Endothelial cell of umbilical vein (primary cell): ENCODE measurements around the gene CELF2. TPM values are rescaled to one million over a fixed set of nuclear protein-coding genes. Genes with fewer than 3 reads are reported as not detected.

Experiments
- BruUV-seq: library from RNA; stranded (reverse); fragments of 400-500 nt; replicated peaks from 2 replicates; lab custom pipeline; 2021; lab: Mats Ljungman, UMichigan
- CTCF ChIA-PET: fragments of 300-600, 350-600 bp; sonication (Branson Sonifier 250); formaldehyde crosslinking; loops from one replicate; lab custom pipeline; 2021; ENCODE audit warnings: antibody characterized with exemption, inconsistent platforms; lab: Charles Lee
- POLR2A ChIA-PET: fragments of 300-600, 350-600 bp; sonication (Branson Sonifier 250); formaldehyde crosslinking; loops from one replicate; lab custom pipeline; 2021; ENCODE audit warnings: antibody characterized with exemption, inconsistent platforms; lab: Charles Lee
- DNase-seq: peaks from one replicate; pipeline ENCODE4 v3.0.0-alpha.2; 2011; ENCODE audit warnings: low read depth, low spot score
- FAIRE-seq: peaks from 2 replicates; lab custom pipeline; 2011; peaks lifted over from hg19 to GRCh38; lab: Jason Lieb, UNC
- H2AFZ ChIP-seq: 2 replicates; pipeline ENCODE4 v1.6.0; 2012; ENCODE audit warnings: low read depth, low read length, control low read depth, inconsistent platforms
- H3K27ac ChIP-seq: 2 replicates; pipeline ENCODE4 v1.5.1; 2011; ENCODE audit warnings: low read depth, mild to moderate bottlenecking, control low read depth, low read length, moderate library complexity; ENCODE audit not compliant: insufficient read depth
- H3K27me3 ChIP-seq, 2 experiments: 2 replicates each; pipeline versions ENCODE4 v1.6.0 to v1.6.1; 2011; ENCODE audit warnings: low read length in 2 of 2, mixed read lengths in 1 of 2; ENCODE audit not compliant: control insufficient read depth in 2 of 2, insufficient read depth in 2 of 2
- H3K36me3 ChIP-seq, 2 experiments: 2 replicates in 1 of 2; 3 replicates in 1 of 2; pipeline ENCODE4 v1.5.1; 2011; ENCODE audit warnings: low read length in 2 of 2, mild to moderate bottlenecking in 1 of 2, moderate library complexity in 1 of 2; ENCODE audit not compliant: control insufficient read depth in 2 of 2, insufficient read depth in 2 of 2; ENCODE audit errors: extremely low read depth in 1 of 2
- H3K4me1 ChIP-seq: 3 replicates; pipeline ENCODE4 v1.5.1; 2011; ENCODE audit warnings: mild to moderate bottlenecking, low read length; ENCODE audit not compliant: control insufficient read depth, insufficient read depth; ENCODE audit errors: extremely low read depth
- H3K4me2 ChIP-seq: 2 replicates; pipeline ENCODE4 v1.6.1; 2011; ENCODE audit warnings: low read length, control low read depth, mixed read lengths; ENCODE audit not compliant: insufficient read depth
- H3K4me3 ChIP-seq, 3 experiments: fragments of 200-600 bp in 1 of 3; sonication (generic), shearing (Covaris generic) in 1 of 3; replicated peaks in 1 of 3; 2 replicates each; pipeline ENCODE4 v1.5.1; 2011 to 2016; ENCODE audit warnings: control low read depth in 3 of 3, low read length in 3 of 3, mild to moderate bottlenecking in 2 of 3, inconsistent platforms in 1 of 3, low read depth in 1 of 3, moderate library complexity in 1 of 3; ENCODE audit not compliant: insufficient read depth in 1 of 3
- H3K79me2 ChIP-seq: 2 replicates; pipeline ENCODE4 v1.6.0; 2012; ENCODE audit warnings: low read length, inconsistent platforms; ENCODE audit not compliant: control insufficient read depth, insufficient read depth
- H3K9ac ChIP-seq: replicated peaks from 2 replicates; pipeline ENCODE3; 2011; ENCODE audit warnings: low read length, control low read depth; ENCODE audit not compliant: insufficient read depth; ENCODE audit errors: extremely low read depth
- H3K9me1 ChIP-seq: replicated peaks from 3 replicates; pipeline ENCODE4 v1.6.0; 2011; ENCODE audit warnings: mild to moderate bottlenecking, low read length; ENCODE audit not compliant: control insufficient read depth, insufficient read depth; ENCODE audit errors: extremely low read depth
- H3K9me3 ChIP-seq: replicated peaks from 2 replicates; pipeline ENCODE4 v1.5.1; 2012; ENCODE audit warnings: low read length, inconsistent platforms; ENCODE audit not compliant: control insufficient read depth, insufficient read depth
- H4K20me1 ChIP-seq: replicated peaks from 2 replicates; pipeline ENCODE3; 2011; ENCODE audit warnings: mild to moderate bottlenecking, low read length; ENCODE audit not compliant: control insufficient read depth, insufficient read depth; ENCODE audit errors: extremely low read depth
- EZH2 ChIP-seq: IDR thresholded peaks from 2 replicates; pipeline ENCODE4 v1.6.1; 2012; ENCODE audit warnings: borderline replicate concordance, low read depth, mild to moderate bottlenecking, moderate library complexity, low read length, inconsistent platforms; ENCODE audit not compliant: severe bottlenecking
- FOS ChIP-seq: IDR thresholded peaks from 2 replicates; pipeline ENCODE4 v1.6.1; 2011; ENCODE audit warnings: mild to moderate bottlenecking, low read length, moderate library complexity, borderline replicate concordance; ENCODE audit not compliant: insufficient read depth
- GATA2 ChIP-seq: IDR thresholded peaks from 2 replicates; pipeline ENCODE4 v1.7.0; 2011; ENCODE audit warnings: low read depth, mild to moderate bottlenecking, moderate library complexity, mixed read lengths, low read length; ENCODE audit not compliant: insufficient read length, insufficient read depth
- JUN ChIP-seq: IDR thresholded peaks from 2 replicates; pipeline ENCODE4 v1.6.1; 2011; ENCODE audit warnings: borderline replicate concordance, low read depth; ENCODE audit not compliant: insufficient read length, insufficient read depth
- MAX ChIP-seq: IDR thresholded peaks from 2 replicates; pipeline ENCODE4 v1.6.1; 2011; ENCODE audit not compliant: insufficient read depth, insufficient read length
- MYC ChIP-seq: IDR thresholded peaks from one replicate; pipeline ENCODE4 v1.6.1; 2011; ENCODE audit warnings: mild to moderate bottlenecking, low read depth, low read length
- POLR2A ChIP-seq: IDR thresholded peaks from 2 replicates; pipeline ENCODE4 v1.6.1; 2012; ENCODE audit warnings: low read depth, mild to moderate bottlenecking, control low read depth, low read length
- POLR2AphosphoS5 ChIP-seq: IDR thresholded peaks from 2 replicates; pipeline ENCODE4 v1.6.1; 2012; ENCODE audit warnings: low read depth, mild to moderate bottlenecking, control low read depth, low read length, moderate library complexity; ENCODE audit not compliant: insufficient read depth
- dilution Hi-C: fragments of 300-500 bp; cut with MboI; formaldehyde crosslinking; loops from one replicate; pipeline ENCODE4 v1.15.0; 2019; ENCODE audit warnings: low sequenced_read_pairs; ENCODE audit not compliant: extremely low pct_ligation_motif_present
- intact Hi-C: fragments of 100-400 bp; cut with micrococcal nuclease; formaldehyde crosslinking; loops from one replicate; pipeline ENCODE4 v1.10.0; 2022
- polyA plus RNA-seq, 4 experiments: library from polyadenylated mRNA; depleted of rRNA in 3 of 4; stranded (reverse) in 3 of 4; unstranded in 1 of 4; fragments of >200 nt; gene quantifications; 2 replicates each; pipeline versions ENCODE4 v1.2.1 to v1.2.3, GENCODE V29; 2011 to 2012; ENCODE audit warnings: missing spikeins in 1 of 4
- total RNA-seq: library from RNA; stranded (reverse); gene quantifications from 2 replicates; pipeline ENCODE4 v1.2.3, GENCODE V29; 2021

The CELF2 gene
- total and polyA plus RNA-seq, 2 donors (not counting 3 experiments of a cell fraction or from before 2014, with no cell fraction given) = 21.6 to 42.6 TPM

DNA sequence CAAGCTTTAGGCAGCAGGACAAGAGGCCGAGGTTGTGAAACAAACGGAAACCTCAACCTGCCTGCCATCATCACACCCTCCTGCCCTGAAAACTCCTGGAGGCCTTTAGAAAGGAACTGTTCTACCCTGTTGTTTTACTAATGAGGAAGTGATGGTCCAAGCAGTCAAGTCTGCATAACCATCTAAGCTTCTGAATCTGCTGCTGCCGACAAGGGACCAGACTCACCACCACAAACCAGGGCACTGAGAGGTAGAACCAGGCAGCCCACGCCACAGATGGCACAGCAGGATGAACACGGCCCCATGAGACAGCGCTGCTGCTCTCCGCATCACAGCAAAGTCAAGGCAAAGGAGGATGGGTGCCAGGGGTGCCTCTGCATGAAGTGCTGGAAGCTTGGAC, 209.4 kb downstream of the CELF2 start:
- Histone ChIP-seq H3K4me3 (no peak overlapping the region), H3K4me2 (no peak overlapping the region), H3K36me3 (no peaks in the 10 kb centered on the region), H3K4me1 (no peaks in the 10 kb centered on the region), H3K9me3 (no peaks in the 10 kb centered on the region), H3K9ac (no peak overlapping the region), H3K27me3 (no peaks in the 10 kb centered on the region), H3K79me2 (no peaks in the 10 kb centered on the region), H3K27ac (no peak overlapping the region), H4K20me1 (no peaks in the 10 kb centered on the region), H3K9me1 (no peaks in the 10 kb centered on the region), H2AFZ (no peak overlapping the region)
- DNase-seq (no peak), FAIRE-seq (no peak)
- TF ChIP-seq POLR2A (no peak), GATA2 (no peak), MYC (no peak), POLR2AphosphoS5 (no peak), JUN (no peak), MAX (no peak), EZH2 (no peak)
- intact Hi-C loops (no loop called here), dilution Hi-C loops (no loop called here)
- POLR2A ChIA-PET = no interaction called here
- no TSS peak for BruUV-seq
- CTCF ChIA-PET = no interaction called here

- ChIA-PET POLR2A (no interaction called here), CTCF (no interaction called here)
- no peak overlapping the region for H3K27ac ChIP-seq
- intact Hi-C loops (no loop called here), dilution Hi-C loops (no loop called here)
- no peaks in the 10 kb centered on the region for H3K79me2 ChIP-seq
- no TSS peak for BruUV-seq
- no peak overlapping the region for H2AFZ ChIP-seq
- no peaks in the 10 kb centered on the region for H3K4me1 ChIP-seq
- H3K4me2 ChIP-seq = no peak overlapping the region
- no peak for DNase-seq
- no peaks in the 10 kb centered on the region for H3K27me3 ChIP-seq
- no peaks in the 10 kb centered on the region for H3K36me3 ChIP-seq
- TF ChIP-seq JUN (no peak), POLR2A (no peak), FOS (no peak), MAX (no peak)
- H3K4me3 ChIP-seq = no peak overlapping the region
- H3K9me3 ChIP-seq = no peaks in the 10 kb centered on the region
- H3K9me1 ChIP-seq = no peaks in the 10 kb centered on the region
- no peak for FAIRE-seq
- H3K9ac ChIP-seq = no peak overlapping the region
- H4K20me1 ChIP-seq = no peaks in the 10 kb centered on the region
Measured at GRCh38 chr10:11229893-11230292, 212.2 kb downstream of the CELF2 start.
